ENCODE data around the gene LPAR5. TPM values are rescaled to one million over a fixed set of nuclear protein-coding genes. Genes with fewer than 3 reads are reported as not detected.

The LPAR5 gene
- total and polyA plus RNA-seq, 9 donors: 0.58 to 2.9 (median 1.5) TPM

GRCh38 chr12:6653987-6654386, 18.2 kb upstream of the LPAR5 start:
- H3K27ac ChIP-seq (ENCODE audit: low read length): no peak overlapping the region

DNA sequence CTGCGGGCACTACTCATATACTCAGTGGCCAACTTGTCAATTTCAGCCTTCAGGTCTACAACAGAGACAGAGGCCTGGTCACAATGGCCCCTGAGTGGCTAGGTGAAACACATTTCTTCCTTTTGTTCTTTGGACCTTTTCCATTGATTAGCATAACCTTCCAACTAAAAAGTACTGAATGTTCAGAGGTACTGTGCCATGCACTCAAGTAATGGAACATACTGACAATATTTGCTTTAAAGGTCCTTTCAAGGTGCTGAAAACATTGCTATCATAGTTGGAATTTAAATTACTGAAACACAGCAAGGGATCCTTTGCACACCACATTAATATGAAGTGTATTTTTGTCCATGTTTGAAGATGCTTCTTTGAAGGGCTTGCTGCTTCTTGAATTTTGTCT, 17.6 kb upstream of the LPAR5 start:
- Histone ChIP-seq H3K9me3 (replicated peaks; ENCODE audit: control insufficient read depth, low read depth, low read length) (no peaks in the 10 kb centered on the region), H3K4me3 (ENCODE audit: low read length) (no peak overlapping the region), H3K4me1 (ENCODE audit: control insufficient read depth, insufficient read depth, low read length) (no peaks in the 10 kb centered on the region), H3K36me3 (ENCODE audit: control insufficient read depth, insufficient read depth, low read length) (peaks cover 78% of the 10 kb centered on the region), H3K27ac (ENCODE audit: low read length) (no peak overlapping the region), H3K27me3 (ENCODE audit: control insufficient read depth, insufficient read depth, low read length) (no peaks in the 10 kb centered on the region)
- WGBS (ENCODE audit: insufficient coverage): 90% methylated on average over 1 of the region's 1 CpG
- no peak for DNase-seq

More at GRCh38 chr12:6653987-6654386, 18.2 kb upstream of the LPAR5 start:
- Histone ChIP-seq H3K36me3 (ENCODE audit: control insufficient read depth, insufficient read depth, low read length) (peaks cover 78% of the 10 kb centered on the region), H3K4me1 (ENCODE audit: control insufficient read depth, insufficient read depth, low read length) (no peaks in the 10 kb centered on the region), H3K4me3 (ENCODE audit: low read length) (no peak overlapping the region), H3K9me3 (replicated peaks; ENCODE audit: control insufficient read depth, low read depth, low read length) (no peaks in the 10 kb centered on the region), H3K27me3 (ENCODE audit: control insufficient read depth, insufficient read depth, low read length) (no peaks in the 10 kb centered on the region)
- DNase-seq: no peak
- 83% methylated on average over 1 of the region's 5 CpGs for WGBS (ENCODE audit: insufficient coverage)

DNA sequence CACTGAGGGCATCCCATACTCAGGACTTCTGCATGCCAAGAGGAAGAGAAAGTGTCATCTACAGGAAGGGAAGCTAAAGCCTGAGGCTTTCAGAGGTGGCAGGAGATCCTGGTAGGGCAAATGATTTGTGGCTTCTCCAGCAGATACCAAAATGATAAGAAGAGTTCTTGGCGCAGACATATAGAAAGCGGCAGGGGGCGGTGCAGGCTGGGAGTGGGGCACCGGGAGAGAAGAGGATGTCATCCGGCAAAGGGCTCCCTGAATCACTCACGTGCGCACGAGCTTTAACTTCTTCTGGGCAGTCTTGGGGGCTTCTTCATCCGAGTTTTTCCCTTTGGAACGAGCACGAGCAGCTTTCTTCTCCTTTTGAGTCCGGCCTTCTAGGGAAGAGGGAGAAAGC, 16.6 kb upstream of the LPAR5 start:
- DNase-seq: no peak
- peaks cover 78% of the 10 kb centered on the region for H3K36me3 ChIP-seq (ENCODE audit: control insufficient read depth, insufficient read depth, low read length)
- H3K27ac ChIP-seq (ENCODE audit: low read length): no peak overlapping the region
- H3K4me1 ChIP-seq (ENCODE audit: control insufficient read depth, insufficient read depth, low read length): no peaks in the 10 kb centered on the region
- H3K4me3 ChIP-seq (ENCODE audit: low read length): no peak overlapping the region
- H3K9me3 ChIP-seq (replicated peaks; ENCODE audit: control insufficient read depth, low read depth, low read length): no peaks in the 10 kb centered on the region
- 87% methylated on average over 8 of the region's 12 CpGs for WGBS (ENCODE audit: insufficient coverage)
- no peaks in the 10 kb centered on the region for H3K27me3 ChIP-seq (ENCODE audit: control insufficient read depth, insufficient read depth, low read length)

DNA sequence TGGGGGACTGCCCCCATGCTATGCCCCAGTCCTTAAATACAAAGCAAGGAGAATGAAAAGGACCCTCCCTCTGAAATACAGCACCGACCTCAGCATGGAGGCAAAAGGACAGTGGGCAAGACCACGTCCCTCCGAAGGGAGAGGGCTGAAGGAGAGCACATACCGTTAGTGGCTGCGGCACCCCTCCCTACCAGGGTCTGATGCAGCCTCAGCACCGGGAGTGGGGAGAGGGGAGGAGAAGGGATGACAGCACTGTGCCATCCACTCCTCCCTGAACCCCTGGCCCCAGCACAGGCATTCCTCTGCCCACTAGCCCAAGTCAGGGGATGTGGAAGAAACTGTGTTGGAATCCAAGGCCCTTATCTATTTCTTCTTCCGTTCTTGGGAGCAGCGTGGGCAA, 15.1 kb upstream of the LPAR5 start:
- Histone ChIP-seq H3K9me3 (replicated peaks; ENCODE audit: control insufficient read depth, low read depth, low read length) (no peaks in the 10 kb centered on the region), H3K4me1 (ENCODE audit: control insufficient read depth, insufficient read depth, low read length) (peaks cover 4% of the 10 kb centered on the region), H3K36me3 (ENCODE audit: control insufficient read depth, insufficient read depth, low read length) (peaks cover 67% of the 10 kb centered on the region), H3K27ac (ENCODE audit: low read length) (no peak overlapping the region), H3K4me3 (ENCODE audit: low read length) (no peak overlapping the region), H3K27me3 (ENCODE audit: control insufficient read depth, insufficient read depth, low read length) (no peaks in the 10 kb centered on the region)
- 80% methylated on average over 2 of the region's 8 CpGs for WGBS (ENCODE audit: insufficient coverage)
- DNase-seq: no peak

GRCh38 chr12:6647083-6647604, 11.4 kb upstream of the LPAR5 start, which contains the start of gene ACRBP:
Gene ACRBP (minus strand): TSS chr12:6647432. CDS start chr12:6647366, 66 bp downstream.
- Histone ChIP-seq H3K9me3 (replicated peaks; ENCODE audit: control insufficient read depth, low read depth, low read length) (no peaks in the 10 kb centered on the region), H3K4me3 (ENCODE audit: low read length) (peak within 1 kb of the TSS; percentile 44), H3K27me3 (ENCODE audit: control insufficient read depth, insufficient read depth, low read length) (no peaks in the 10 kb centered on the region), H3K36me3 (ENCODE audit: control insufficient read depth, insufficient read depth, low read length) (peaks cover 33% of the 10 kb centered on the region), H3K27ac (ENCODE audit: low read length) (no peak within 1 kb of the TSS), H3K4me1 (ENCODE audit: control insufficient read depth, insufficient read depth, low read length) (peaks cover 10% of the 10 kb centered on the region)
- peak; percentile 84 for DNase-seq
- WGBS (ENCODE audit: insufficient coverage): 2% methylated on average over 38 of the region's 38 CpGs

- no peak overlapping the region for H3K27ac ChIP-seq (ENCODE audit: low read length)
- H3K4me3 ChIP-seq (ENCODE audit: low read length): peak overlapping the region; percentile 44
- peaks cover 28% of the 10 kb centered on the region for H3K36me3 ChIP-seq (ENCODE audit: control insufficient read depth, insufficient read depth, low read length)
- no peaks in the 10 kb centered on the region for H3K9me3 ChIP-seq (replicated peaks; ENCODE audit: control insufficient read depth, low read depth, low read length)
- H3K27me3 ChIP-seq (ENCODE audit: control insufficient read depth, insufficient read depth, low read length): no peaks in the 10 kb centered on the region
- peaks cover 10% of the 10 kb centered on the region for H3K4me1 ChIP-seq (ENCODE audit: control insufficient read depth, insufficient read depth, low read length)
- DNase-seq: no peak
- WGBS (ENCODE audit: insufficient coverage): 67% methylated on average over 27 of the region's 28 CpGs
These were observed 10.7 kb upstream of the LPAR5 start for GRCh38 chr12:6646276-6647082.

DNA sequence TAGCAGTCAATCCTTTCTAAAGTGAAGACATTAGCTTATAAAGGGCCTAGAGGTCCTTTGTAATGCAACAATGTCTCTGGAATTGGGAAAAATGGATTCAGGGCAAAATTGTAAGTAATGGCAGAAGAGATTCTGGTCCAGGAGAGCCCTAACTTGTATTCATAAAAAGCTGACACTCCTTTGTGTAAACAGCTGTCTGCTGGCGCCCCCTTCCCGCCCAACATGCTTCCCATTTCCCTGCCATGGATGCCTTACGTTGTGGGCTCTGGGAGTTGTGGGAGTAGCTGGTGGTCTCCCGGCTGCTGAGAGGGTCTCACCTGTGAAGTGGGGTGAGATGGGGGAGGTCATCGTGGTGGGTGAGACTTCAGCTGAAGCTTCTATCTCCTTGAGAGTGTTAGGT, 9.1 kb upstream of the LPAR5 start:
- DNase-seq: peak; percentile 75
- H3K27me3 ChIP-seq (ENCODE audit: control insufficient read depth, insufficient read depth, low read length): no peaks in the 10 kb centered on the region
- WGBS (ENCODE audit: insufficient coverage): 4% methylated on average over 3 of the region's 5 CpGs
- H3K4me3 ChIP-seq (ENCODE audit: low read length): no peak overlapping the region
- peaks cover 10% of the 10 kb centered on the region for H3K4me1 ChIP-seq (ENCODE audit: control insufficient read depth, insufficient read depth, low read length)
- H3K36me3 ChIP-seq (ENCODE audit: control insufficient read depth, insufficient read depth, low read length): peaks cover 12% of the 10 kb centered on the region
- H3K9me3 ChIP-seq (replicated peaks; ENCODE audit: control insufficient read depth, low read depth, low read length): no peaks in the 10 kb centered on the region
- H3K27ac ChIP-seq (ENCODE audit: low read length): peak overlapping the region; percentile 66

DNA sequence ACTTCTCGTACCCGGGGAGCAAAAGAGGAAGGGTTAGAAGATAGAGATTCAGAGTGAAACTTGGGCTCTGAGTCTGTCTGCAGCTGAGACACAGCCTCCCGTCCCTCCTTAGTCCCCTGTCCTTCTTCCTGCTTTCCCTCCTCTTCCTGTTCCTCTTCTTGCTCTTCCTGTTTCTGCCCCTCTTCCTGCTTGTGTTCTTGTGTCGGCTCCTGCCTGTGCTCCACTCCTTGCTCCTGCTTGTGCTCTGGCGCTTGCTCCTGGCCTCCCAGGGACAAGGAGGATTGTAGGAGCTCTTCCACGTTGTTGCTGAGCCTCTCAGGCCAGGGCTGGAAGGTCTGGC, 8.5 kb upstream of the LPAR5 start:
- DNase-seq: peak; percentile 70

GRCh38 chr12:6643569-6644256, 8.0 kb upstream of the LPAR5 start:
- Histone ChIP-seq H3K27me3 (ENCODE audit: control insufficient read depth, insufficient read depth, low read length) (no peaks in the 10 kb centered on the region), H3K27ac (ENCODE audit: low read length) (peak overlapping the region; percentile 37), H3K36me3 (ENCODE audit: control insufficient read depth, insufficient read depth, low read length) (peaks cover 9% of the 10 kb centered on the region), H3K4me1 (ENCODE audit: control insufficient read depth, insufficient read depth, low read length) (peaks cover 10% of the 10 kb centered on the region), H3K9me3 (replicated peaks; ENCODE audit: control insufficient read depth, low read depth, low read length) (no peaks in the 10 kb centered on the region), H3K4me3 (ENCODE audit: low read length) (no peak overlapping the region)
- 79% methylated on average over 3 of the region's 6 CpGs for WGBS (ENCODE audit: insufficient coverage)
- peak; percentile 70 for DNase-seq

More for the DNA sequence above, 8.5 kb upstream of the LPAR5 start:
- H3K4me3 ChIP-seq (ENCODE audit: low read length): no peak overlapping the region
- H3K9me3 ChIP-seq (replicated peaks; ENCODE audit: control insufficient read depth, low read depth, low read length): no peaks in the 10 kb centered on the region
- peaks cover 12% of the 10 kb centered on the region for H3K36me3 ChIP-seq (ENCODE audit: control insufficient read depth, insufficient read depth, low read length)
- WGBS (ENCODE audit: insufficient coverage): 35% methylated on average over 2 of the region's 6 CpGs
- H3K27ac ChIP-seq (ENCODE audit: low read length): peak overlapping the region; percentile 66
- H3K4me1 ChIP-seq (ENCODE audit: control insufficient read depth, insufficient read depth, low read length): peaks cover 10% of the 10 kb centered on the region
- H3K27me3 ChIP-seq (ENCODE audit: control insufficient read depth, insufficient read depth, low read length): no peaks in the 10 kb centered on the region

DNA sequence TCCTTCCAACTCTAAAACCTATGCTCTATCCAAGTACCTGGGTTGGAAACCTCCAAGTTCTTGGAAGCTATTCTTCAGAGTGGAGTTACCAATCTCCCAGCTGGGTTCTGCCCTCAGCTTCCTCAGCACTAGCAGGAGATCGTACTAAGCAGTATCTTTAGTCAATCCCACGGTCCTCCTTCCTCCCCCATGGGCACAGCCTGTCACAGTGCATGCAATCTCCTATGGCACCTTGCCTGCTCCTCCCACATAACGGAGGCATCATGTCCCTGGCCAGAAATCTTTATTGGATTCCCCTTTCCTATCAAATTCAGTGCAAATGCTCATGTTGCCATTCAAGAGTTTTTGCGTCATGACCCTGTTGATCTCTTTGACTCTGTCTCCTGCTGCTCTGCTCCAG, 5.4 kb upstream of the LPAR5 start:
- WGBS (ENCODE audit: insufficient coverage): 53% methylated on average over 3 of the region's 4 CpGs
- Histone ChIP-seq H3K4me3 (ENCODE audit: low read length) (no peak overlapping the region), H3K36me3 (ENCODE audit: control insufficient read depth, insufficient read depth, low read length) (no peaks in the 10 kb centered on the region), H3K9me3 (replicated peaks; ENCODE audit: control insufficient read depth, low read depth, low read length) (no peaks in the 10 kb centered on the region), H3K27ac (ENCODE audit: low read length) (no peak overlapping the region), H3K27me3 (ENCODE audit: control insufficient read depth, insufficient read depth, low read length) (no peaks in the 10 kb centered on the region), H3K4me1 (ENCODE audit: control insufficient read depth, insufficient read depth, low read length) (peaks cover 9% of the 10 kb centered on the region)
- no peak for DNase-seq

All from muscle of leg (tissue), 11 donors.